Endothelial cell of hepatic sinusoid (primary cell): ENCODE results near the gene STX18.
"Not testable (repeated sequence)": the region's sequence is repeated elsewhere in the genome, so short reads cannot be mapped to it uniquely, and the experiment has no call there.

Experiments
- in situ Hi-C: cut with HindIII; loops from 2 replicates; pipeline ENCODE4 v1.10.0; 2017; ENCODE audit warnings: low sequenced_read_pairs

The STX18 gene

GRCh38 chr4:4481399-4481994, 60.4 kb downstream of the STX18 start:
- in situ Hi-C loops, result no loop called here

- in situ Hi-C loops, result no loop called here
Observed at GRCh38 chr4:4480685-4481398, 61.0 kb downstream of the STX18 start.

DNA sequence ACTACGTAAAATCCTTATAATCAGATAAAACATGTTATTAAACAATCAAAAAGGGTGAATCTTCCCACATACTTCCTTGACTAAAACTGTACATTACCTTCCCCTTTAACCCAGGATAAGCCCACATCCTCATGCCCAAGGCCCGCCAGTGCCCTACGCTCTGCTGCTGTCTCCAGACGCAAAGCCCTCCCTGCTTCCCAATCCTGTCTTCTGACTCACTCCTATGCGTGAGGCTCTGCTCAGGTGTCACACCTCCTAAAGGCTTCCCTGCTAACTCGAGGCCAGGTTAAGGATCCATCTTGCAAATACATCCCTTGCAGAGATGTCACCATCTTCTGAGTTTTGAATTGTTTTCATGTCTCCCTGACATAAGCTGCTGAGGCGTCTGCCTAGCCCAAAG, 61.6 kb downstream of the STX18 start:
- in situ Hi-C loops, result no loop called here

- in situ Hi-C loops, result no loop called here
Observed at GRCh38 chr4:4479366-4479765, 62.5 kb downstream of the STX18 start.

DNA sequence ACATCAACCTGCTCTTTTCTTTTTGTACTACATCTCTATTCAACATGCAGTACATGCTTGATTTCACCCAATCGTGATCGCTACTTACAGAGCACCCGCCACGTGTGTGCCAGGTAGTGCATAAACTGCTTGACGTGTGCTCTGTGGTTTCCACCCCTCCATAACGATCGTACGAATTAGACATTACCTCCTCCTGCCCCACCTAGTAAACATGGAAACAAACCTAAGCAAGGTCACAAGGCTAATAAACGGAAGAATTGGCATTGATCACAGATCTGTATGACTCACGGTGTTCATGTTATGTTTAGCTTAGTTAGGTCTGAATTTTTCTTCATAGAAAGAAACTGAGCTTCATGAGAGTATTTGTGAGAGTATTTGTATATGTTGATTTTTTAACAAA, 64.1 kb downstream of the STX18 start:
- in situ Hi-C loops, result no loop called here

GRCh38 chr4:4477391-4477790, 64.5 kb downstream of the STX18 start:
- in situ Hi-C loops, result no loop called here

- in situ Hi-C loops, result no loop called here
Observed at GRCh38 chr4:4474476-4474875, 67.4 kb downstream of the STX18 start.

DNA sequence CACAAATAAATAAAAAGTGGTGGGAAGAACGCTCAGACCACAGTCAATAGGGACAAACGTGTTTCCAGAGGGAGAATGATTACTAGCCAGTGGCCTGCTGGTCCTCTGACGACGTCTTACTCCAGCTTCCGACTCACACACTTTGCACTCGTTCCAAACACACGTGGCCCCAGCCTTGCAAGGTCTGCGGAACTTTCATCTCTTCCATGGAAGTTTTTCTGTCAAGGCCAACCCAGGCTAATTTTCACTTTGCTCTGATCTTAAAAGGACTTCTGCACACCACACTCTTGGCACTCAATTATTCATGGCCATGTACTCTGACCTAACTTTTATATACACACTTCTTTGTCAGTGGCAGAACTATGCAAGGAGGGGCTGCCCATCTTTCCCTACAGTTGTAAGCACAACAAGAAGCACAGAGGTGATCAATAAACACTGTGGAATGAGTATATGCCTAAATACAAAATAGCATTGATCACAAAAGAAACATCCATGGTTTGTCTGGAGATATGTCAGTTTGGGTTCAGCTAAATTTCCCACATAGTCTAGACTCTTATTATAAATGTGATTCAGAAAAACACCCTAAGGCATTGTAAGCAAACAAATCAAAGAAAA, 69.4 kb downstream of the STX18 start:
- in situ Hi-C loops, result no loop called here

GRCh38 chr4:4471195-4471594, 70.7 kb downstream of the STX18 start:
- in situ Hi-C loops, result no loop called here

DNA sequence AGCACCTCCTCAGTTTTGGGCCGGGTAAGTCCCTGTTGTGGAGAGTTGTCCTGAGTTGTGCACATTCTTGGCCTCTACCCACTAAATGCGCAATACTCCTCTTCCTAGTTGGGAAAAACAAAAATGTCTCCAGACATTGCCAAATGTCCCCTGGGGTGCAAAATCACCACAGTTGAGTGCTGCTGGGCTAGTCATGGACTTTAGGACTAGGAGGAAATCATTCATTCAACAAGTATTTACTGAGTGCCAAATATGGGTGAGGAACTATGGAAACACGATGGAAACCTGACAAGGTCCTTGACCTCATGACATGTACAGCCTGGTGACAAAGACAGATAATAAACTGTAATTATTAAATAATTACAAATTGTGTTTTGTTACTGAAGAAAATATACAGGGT, 71.6 kb downstream of the STX18 start:
- in situ Hi-C loops, result no loop called here

DNA sequence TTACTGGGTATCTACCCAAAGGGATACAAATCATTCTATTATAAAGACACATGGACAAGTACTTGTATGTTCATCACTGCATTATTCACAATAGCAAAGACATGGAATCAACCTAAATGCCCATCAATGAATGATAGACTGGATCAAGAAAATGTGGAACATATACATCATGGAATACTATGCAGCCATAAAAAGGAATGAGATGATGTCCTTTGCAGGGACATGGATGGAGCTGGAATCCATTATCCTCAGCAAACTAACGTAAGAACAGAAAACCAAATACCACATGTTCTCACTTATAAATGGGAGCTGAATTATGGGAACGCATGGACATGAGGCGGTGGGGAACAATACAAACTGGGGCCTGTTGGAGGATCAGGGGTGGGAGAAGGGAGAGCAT, 76.6 kb downstream of the STX18 start:
- in situ Hi-C loops, result not testable (repeated sequence)

GRCh38 chr4:4462970-4463369, 78.9 kb downstream of the STX18 start:
- in situ Hi-C loops, result no loop called here

- in situ Hi-C loops, result no loop called here
Observed at GRCh38 chr4:4461850-4462249, 80.0 kb downstream of the STX18 start.

- in situ Hi-C loops, result no loop called here
Observed at GRCh38 chr4:4461178-4461577, 80.7 kb downstream of the STX18 start.

GRCh38 chr4:4460759-4461158, 81.1 kb downstream of the STX18 start:
- in situ Hi-C loops, result no loop called here

- in situ Hi-C loops, result no loop called here
Observed at GRCh38 chr4:4459181-4459580, 82.7 kb downstream of the STX18 start.

- in situ Hi-C loops, result no loop called here
Observed at GRCh38 chr4:4457803-4458553, 83.9 kb downstream of the STX18 start.

DNA sequence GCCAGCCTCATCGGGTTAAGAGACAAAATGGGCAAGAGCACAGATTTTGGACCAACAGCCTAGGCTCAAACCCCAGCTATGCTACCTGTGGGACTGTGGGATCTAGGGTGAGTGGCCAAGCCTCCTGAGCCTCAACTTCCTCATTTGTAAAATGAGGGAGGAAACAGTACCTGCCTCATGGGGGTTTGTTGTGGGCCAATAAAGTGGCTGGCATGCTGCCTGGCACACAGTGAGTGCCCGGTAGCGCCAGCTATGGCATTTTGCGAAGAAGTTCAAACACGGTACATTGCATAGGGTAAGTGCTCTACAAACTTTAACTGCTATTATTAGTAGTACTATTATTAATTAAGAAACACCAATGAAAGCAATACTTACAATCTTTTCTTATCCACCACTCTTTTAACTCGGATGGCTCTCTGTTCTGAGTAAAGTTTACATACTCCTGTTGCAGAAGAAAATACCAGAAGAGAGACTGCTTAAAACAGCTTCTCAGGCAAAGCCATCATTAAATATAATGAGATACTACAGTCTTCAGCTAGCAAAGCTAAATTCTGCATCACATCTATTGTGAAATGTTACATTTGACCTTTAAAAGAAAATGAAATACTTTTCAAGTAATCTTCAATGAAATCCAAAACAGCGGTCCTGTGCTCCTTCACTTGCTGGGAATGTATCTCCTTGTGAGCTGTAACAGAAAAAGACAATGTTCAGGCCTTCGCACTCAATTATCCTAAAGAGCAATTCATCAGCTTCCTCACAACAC, 84.9 kb downstream of the STX18 start:
- in situ Hi-C loops, result no loop called here

- in situ Hi-C loops, result no loop called here
Observed at GRCh38 chr4:4456351-4456750, 85.5 kb downstream of the STX18 start.

DNA sequence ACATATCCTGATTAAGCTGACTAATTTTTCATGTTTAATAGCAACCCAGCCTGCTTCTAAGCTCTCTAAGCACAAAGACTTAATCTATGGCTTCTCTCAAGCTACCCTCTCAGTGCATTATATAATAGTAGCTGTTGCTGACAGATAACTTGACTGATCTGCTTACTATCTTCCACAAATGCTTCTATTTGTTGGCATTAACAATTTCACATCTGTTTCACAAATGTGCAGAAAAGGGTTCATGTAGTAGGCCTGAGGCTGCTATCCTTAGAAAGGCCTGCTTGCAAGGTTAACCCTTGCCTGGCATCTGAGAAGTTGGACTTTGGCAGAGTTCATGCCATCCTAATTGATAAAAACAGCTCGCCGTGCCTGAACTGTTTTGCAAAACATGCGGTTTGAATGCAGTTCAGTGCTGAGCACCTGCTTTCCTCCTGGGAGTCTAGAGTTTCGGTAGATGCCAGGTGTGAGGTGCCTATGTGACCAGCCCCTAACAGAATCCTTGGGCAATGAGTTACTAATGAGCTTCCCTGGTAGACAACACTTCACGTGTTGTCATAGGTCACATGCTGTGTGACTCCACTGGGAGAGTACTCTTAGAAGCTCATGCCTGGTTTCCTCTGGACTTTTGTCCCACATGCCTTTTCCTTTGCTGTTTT, 86.5 kb downstream of the STX18 start:
- in situ Hi-C loops, result no loop called here
